GM18498 (cell line): ENCODE results near the gene PCP2.
"Not testable (repeated sequence)": the region's sequence is repeated elsewhere in the genome, so short reads cannot be mapped to it uniquely, and the experiment has no call there.

Experiments
- ATAC-seq: cut with Tn5 transposase; IDR thresholded peaks from one replicate; pipeline ENCODE4 v1.9.1; 2021; ENCODE audit warnings: mild to moderate bottlenecking, moderate library complexity; ENCODE audit not compliant: unreplicated experiment

The PCP2 gene

DNA sequence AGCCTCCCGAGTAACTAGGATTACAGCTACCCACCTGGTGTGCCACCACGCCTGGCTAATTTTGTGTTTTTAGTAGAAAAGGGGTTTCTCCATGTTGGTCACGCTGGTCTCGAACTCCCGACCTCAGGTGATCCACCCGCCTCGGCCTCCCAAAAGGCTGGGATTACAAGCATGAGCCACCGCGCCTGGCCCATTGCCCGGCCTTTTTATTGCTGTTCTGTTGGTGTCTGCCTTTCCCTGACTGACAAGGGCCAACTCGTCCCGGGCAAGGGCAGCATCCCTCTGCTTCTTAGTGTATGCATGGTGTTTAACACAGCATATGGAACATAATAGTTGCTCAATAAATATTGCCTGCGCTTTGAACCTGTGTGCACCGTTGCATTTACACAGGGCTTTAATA, 29.1 kb upstream of the PCP2 start:
- no peak for ATAC-seq

GRCh38 chr19:7661744-7662538, 28.4 kb upstream of the PCP2 start:
- no peak for ATAC-seq

- ATAC-seq, result peak; percentile 91
Measured at GRCh38 chr19:7658219-7658686, 24.7 kb upstream of the PCP2 start.

GRCh38 chr19:7657131-7657751, 23.7 kb upstream of the PCP2 start:
- no peak for ATAC-seq

- ATAC-seq, result no peak
Measured at GRCh38 chr19:7655581-7655980, 22.1 kb upstream of the PCP2 start.

- ATAC-seq, result no peak
Measured at GRCh38 chr19:7654401-7654800, 20.9 kb upstream of the PCP2 start.

GRCh38 chr19:7652061-7652641, 18.6 kb upstream of the PCP2 start:
- ATAC-seq, result peak; percentile 48

GRCh38 chr19:7650148-7650547, 16.6 kb upstream of the PCP2 start:
- no peak for ATAC-seq

GRCh38 chr19:7648265-7649014, 14.9 kb upstream of the PCP2 start:
- ATAC-seq, result no peak

GRCh38 chr19:7647156-7647555, 13.6 kb upstream of the PCP2 start:
- ATAC-seq, result no peak

- no peak for ATAC-seq
Measured at GRCh38 chr19:7646426-7646700, 12.8 kb upstream of the PCP2 start.

DNA sequence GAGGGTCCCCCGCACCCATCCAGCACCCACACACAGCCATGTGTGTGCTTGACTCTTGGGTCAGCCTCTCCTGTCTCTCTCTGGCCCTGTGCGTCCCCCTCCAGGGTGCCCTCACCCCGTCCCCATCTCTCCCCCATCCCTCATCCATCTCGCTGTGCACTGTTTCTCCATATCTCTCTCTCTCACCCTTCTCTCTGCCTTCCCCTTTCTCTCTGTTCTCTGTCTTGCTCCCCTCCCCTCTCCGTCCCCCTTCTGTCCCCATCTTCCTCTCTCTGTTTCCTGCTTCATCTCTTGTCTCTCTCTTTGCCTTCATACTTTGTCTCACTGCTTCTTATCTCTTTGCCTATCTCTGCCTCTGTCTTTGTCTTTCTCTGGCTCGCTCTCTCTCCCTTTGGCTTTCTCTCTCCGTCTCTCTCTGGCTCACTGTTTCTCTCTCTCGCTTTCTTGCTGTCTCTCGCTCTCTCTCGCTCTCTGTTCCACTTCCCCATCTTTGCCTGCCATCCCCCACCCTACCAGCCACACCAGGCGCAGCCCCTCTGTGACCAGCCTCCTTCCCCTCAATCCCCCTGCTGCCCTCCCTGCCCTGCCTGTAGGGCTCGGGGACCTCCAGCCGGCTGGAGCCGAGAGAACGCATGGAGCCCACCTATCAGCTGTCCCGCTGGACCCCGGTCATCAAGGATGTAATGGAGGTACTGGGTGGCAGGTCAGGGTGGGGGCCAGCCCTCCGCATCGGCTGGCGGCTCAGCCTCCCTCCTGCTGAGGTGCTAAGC, 12.3 kb upstream of the PCP2 start:
- no peak for ATAC-seq

- ATAC-seq, result no peak
Measured at GRCh38 chr19:7645163-7645562, 11.6 kb upstream of the PCP2 start.

DNA sequence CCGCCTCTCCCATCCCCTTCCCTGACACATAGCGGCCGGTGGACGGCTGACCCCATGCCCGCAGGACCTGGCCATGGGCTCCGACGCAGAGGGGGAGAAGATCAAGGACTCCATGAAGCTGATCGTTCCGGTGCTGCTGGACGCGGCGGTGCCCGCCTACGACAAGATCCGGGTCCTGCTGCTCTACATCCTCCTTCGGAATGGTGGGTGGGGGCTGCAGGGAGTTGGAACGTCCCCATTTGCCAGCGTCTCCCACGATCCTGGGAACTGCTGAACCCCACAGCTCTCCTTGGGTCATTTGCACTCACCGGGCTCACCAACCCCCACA, 11.0 kb upstream of the PCP2 start:
- ATAC-seq, result no peak

GRCh38 chr19:7643629-7644549, 10.4 kb upstream of the PCP2 start:
- not testable (repeated sequence) for ATAC-seq

- ATAC-seq, result no peak
Measured at GRCh38 chr19:7643031-7643415, 9.5 kb upstream of the PCP2 start.

- ATAC-seq, result no peak
Measured at GRCh38 chr19:7642295-7643030, 8.9 kb upstream of the PCP2 start.

DNA sequence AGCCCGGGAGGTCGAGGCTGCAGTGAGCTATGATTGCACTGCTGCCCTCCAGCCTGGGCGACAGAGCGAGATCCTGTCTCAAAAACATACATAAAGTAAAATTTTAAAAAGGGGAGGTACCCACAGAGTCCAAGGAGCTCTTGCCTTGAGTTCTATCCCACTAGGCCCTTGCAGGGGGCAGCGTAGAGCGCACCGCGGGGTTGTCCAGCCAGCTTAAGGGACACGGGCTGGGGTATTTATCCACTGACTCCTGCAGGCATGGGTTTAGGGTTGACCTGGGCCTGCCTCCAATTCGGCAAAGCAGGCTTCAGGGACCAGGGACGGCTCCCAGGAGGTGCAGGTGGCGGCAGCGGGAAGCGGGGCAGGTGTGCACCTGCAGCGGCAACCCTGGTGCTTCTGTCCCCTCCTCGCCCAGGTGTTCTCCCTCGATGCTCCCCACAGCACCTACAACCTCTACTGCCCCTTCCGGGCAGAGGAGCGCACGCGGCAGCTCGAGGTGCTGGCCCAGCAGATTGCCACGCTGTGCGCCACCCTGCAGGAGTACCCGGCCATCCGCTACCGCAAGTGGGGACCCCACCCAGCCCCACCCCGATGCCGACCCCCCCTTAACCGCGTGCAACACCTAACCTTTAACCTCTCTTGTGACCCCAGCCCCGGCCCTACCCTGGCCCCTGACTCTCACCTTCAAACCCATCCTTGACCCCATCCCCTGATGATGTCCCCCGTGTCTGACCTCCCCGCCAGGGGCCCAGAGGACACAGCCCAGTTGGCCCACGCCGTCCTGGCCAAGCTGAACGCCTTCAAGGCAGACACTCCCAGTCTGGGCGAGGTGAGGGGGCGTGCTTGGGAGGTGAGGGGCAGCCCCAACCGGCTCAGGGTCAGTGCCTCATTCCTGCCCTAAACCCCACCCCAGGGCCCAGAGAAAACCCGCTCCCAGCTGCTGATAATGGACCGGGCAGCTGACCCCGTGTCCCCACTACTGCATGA, 8.1 kb upstream of the PCP2 start:
- no peak for ATAC-seq
